ENCODE data around the gene CHEK1. TPM values are rescaled to one million over a fixed set of nuclear protein-coding genes. Genes with fewer than 3 reads are reported as not detected.
A peak's percentile ranks its signal among the peaks of the same experiment; 100 is the strongest.

CHEK1 gene
- total RNA-seq, 1 experiment from 2014 or later = 142 TPM

DNA sequence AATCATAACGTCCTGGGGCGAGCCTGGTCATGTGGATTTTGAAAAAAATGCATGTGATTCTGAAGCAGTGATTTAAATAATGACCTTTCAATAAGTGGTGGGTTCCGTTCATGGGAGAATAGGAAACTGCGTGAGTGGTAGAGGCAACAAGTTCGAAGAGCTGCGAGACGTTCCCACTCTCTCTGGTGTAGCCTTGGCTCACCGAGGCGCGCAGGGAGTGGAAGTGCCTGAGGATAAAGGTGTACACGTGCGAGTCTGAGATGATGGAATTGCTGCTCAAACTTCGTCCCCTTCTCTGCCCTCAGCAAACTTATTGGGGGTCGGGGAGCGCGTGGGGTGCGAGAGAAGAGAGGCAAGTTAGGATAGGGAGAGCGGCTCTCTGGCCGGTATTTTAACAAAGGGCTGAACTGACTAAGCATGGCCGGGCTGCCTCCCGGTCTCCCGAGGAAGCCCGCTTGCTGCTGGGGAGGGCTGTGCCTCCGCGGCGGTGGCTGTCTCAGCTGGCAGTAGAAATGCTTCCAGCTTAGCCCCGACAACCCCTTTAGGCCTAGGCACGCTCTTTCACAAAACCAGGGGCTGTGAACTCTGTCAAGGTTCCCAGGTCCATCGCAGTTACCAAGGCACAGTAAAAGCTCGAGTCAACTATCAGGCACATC lies 33.2 kb upstream of the CHEK1 start:
- Histone ChIP-seq H3K4me3 (ENCODE audit: low read depth, low read length) (peak overlapping the region; percentile 56), H3K36me3 (ENCODE audit: control insufficient read depth, insufficient read depth, low read length) (no peaks in the 10 kb centered on the region), H3K27me3 (replicated peaks; ENCODE audit: control insufficient read depth, insufficient read depth, low read length) (no peaks in the 10 kb centered on the region), H3K9me3 (no peaks in the 10 kb centered on the region), H3K4me1 (no peaks in the 10 kb centered on the region)
- intact Hi-C loops (cut with micrococcal nuclease; ENCODE audit: unreplicated experiment) = loop anchor here (1.0 to 10.0 kb wide), 3 partner anchors 22 to 673 kb away; partner anchors contain the start of genes EI24, FOXRED1 and SRPRA
- peak; percentile 57 to 64 for DNase-seq
- Mint-ChIP-seq H3K27ac (ENCODE audit: unreplicated experiment) (peak overlapping the region; percentile 99), H3K36me3 (ENCODE audit: insufficient read depth, unreplicated experiment) (peaks cover 56% of the 10 kb centered on the region), H3K4me1 (ENCODE audit: low read depth, unreplicated experiment) (peaks cover 22% of the 10 kb centered on the region), H3K27me3 (ENCODE audit: insufficient read depth, unreplicated experiment) (no peaks in the 10 kb centered on the region), H3K4me3 (ENCODE audit: unreplicated experiment) (peak overlapping the region; percentile 98), H3K9me3 (ENCODE audit: unreplicated experiment) (no peaks in the 10 kb centered on the region)
- POLR2A ChIA-PET = interaction anchor here (0.5 to 2.3 kb wide), 6 partner anchors 14 to 968 kb away, joined by 3 to 20 read pairs (median 8); partner anchors contain the start of genes CHEK1, EI24 and PUS3
- TSS peak; percentile 95 for BruUV-seq (replicated peaks)
- TF ChIP-seq, protein P1, sequence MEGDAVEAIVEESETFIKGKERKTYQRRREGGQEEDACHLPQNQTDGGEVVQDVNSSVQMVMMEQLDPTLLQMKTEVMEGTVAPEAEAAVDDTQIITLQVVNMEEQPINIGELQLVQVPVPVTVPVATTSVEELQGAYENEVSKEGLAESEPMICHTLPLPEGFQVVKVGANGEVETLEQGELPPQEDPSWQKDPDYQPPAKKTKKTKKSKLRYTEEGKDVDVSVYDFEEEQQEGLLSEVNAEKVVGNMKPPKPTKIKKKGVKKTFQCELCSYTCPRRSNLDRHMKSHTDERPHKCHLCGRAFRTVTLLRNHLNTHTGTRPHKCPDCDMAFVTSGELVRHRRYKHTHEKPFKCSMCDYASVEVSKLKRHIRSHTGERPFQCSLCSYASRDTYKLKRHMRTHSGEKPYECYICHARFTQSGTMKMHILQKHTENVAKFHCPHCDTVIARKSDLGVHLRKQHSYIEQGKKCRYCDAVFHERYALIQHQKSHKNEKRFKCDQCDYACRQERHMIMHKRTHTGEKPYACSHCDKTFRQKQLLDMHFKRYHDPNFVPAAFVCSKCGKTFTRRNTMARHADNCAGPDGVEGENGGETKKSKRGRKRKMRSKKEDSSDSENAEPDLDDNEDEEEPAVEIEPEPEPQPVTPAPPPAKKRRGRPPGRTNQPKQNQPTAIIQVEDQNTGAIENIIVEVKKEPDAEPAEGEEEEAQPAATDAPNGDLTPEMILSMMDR (IDR thresholded peaks at IDR 0.05; ENCODE audit: insufficient read depth in 1 of 2, low read depth in 1 of 2, low read length in 1 of 2, severe bottlenecking in 1 of 2, unreplicated experiment in 1 of 2) = no peak
- CTCF ChIA-PET = interaction anchor here (2.4 kb wide), 1 partner anchor 22 kb away, joined by 7 read pairs; the partner anchor contains the start of gene EI24

DNA sequence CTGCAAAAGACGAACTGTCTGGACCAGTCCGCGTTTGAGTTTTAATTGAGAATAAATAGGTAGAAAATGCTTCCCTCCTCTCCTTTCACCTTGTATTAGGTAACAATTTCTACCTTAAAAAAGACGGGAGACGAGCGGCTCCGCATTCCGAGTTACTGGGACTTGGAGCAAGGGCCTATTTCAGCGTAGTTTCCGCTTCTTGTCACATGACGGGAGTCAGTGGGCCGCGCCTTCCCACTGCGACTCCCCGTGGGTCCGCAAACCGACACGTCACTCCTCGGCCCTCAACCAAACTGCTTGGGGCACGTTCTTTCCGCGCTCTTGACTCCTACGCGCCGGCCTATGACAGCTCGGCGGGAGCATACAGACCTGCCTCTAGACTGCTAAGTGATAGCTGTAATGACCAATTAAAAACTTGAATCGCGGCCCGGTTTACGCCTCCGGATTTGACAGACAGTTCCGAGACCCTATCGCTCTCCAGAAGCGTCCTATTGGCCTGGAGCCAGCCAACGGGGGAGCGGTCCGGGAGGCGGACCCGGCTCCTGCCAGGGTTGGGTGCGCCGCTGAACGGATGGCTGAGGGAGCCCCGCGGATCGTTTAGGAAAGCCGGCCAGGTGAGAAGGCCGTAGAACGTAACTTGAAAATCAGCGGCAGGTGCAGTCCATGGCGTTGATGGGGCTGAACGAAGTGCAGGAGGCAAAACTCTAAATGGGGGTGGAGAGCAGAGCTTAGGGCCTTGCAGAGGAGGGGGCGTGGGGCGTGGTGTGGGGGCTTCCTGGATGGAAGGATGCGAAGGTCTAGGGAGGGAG lies 32.5 kb upstream of the CHEK1 start, which contains the start of gene STT3A:
TSS of gene STT3A (plus strand) at position 548 of the 809 bp plus-strand sequence. CDS start 3,064 bp downstream, outside the sequence.
- H3K36me3 Mint-ChIP-seq (ENCODE audit: insufficient read depth, unreplicated experiment) = peaks cover 63% of the 10 kb centered on the region
- POLR2A ChIA-PET = interaction anchor here (0.5 to 2.3 kb wide), 9 partner anchors 14 to 969 kb away, joined by 3 to 20 read pairs (median 5); partner anchors contain the start of genes CHEK1, EI24 and PUS3

More for the DNA sequence above, 32.5 kb upstream of the CHEK1 start, which contains the start of gene STT3A:
- intact Hi-C loops (cut with micrococcal nuclease; ENCODE audit: unreplicated experiment) = loop anchor here (1.0 to 10.0 kb wide), 3 partner anchors 23 to 672 kb away; partner anchors contain the start of genes EI24, FOXRED1 and SRPRA
- DNase-seq = peak; percentile 100
- Mint-ChIP-seq H3K27ac (ENCODE audit: unreplicated experiment) (peak within 1 kb of the TSS; percentile 99), H3K27me3 (ENCODE audit: insufficient read depth, unreplicated experiment) (no peaks in the 10 kb centered on the region), H3K4me3 (ENCODE audit: unreplicated experiment) (peak within 1 kb of the TSS; percentile 98), H3K4me1 (ENCODE audit: low read depth, unreplicated experiment) (peaks cover 22% of the 10 kb centered on the region), H3K9me3 (ENCODE audit: unreplicated experiment) (no peaks in the 10 kb centered on the region)
- TF ChIP-seq, protein P1 (IDR thresholded peaks at IDR 0.05; ENCODE audit: insufficient read depth in 1 of 2, low read depth in 1 of 2, low read length in 1 of 2, severe bottlenecking in 1 of 2, unreplicated experiment in 1 of 2) = no peak
- H3K27me3 ChIP-seq (replicated peaks; ENCODE audit: control insufficient read depth, insufficient read depth, low read length) = no peaks in the 10 kb centered on the region
- CTCF ChIA-PET = interaction anchor here (0.6 to 2.4 kb wide), 2 partner anchors 23 to 800 kb away, joined by 3 to 7 read pairs; partner anchors contain the start of gene EI24
- H3K4me3 ChIP-seq (ENCODE audit: low read depth, low read length) = peak within 1 kb of the TSS; percentile 85
- H3K4me1 ChIP-seq = no peaks in the 10 kb centered on the region
- H3K9me3 ChIP-seq = no peaks in the 10 kb centered on the region
- H3K36me3 ChIP-seq (ENCODE audit: control insufficient read depth, insufficient read depth, low read length) = no peaks in the 10 kb centered on the region
- BruUV-seq (replicated peaks) = no TSS peak

Data from Caco-2 (cell line).